Lung (tissue), 12 donors: ENCODE measurements around the gene PRKG1. TPM values are rescaled to one million over a fixed set of nuclear protein-coding genes. Genes with fewer than 3 reads are reported as not detected.
A peak's percentile ranks its signal among the peaks of the same experiment; 100 is the strongest.

Experiments
- ATAC-seq: fragments of 200-7000 bp; cut with Tn5 transposase; one replicate; pipeline ENCODE4 v1.9.1; 2020; ENCODE audit warnings: moderate number of reproducible peaks; ENCODE audit not compliant: insufficient read depth, low FRiP score
- DNase-seq, 3 donors: peaks; one replicate each; pipeline ENCODE4 v3.0.0-alpha.2; 2013 to 2017
- H3K27ac ChIP-seq, 2 donors: one replicate each; pipeline ENCODE4 v1.5.1; 2013; ENCODE audit warnings: mild to moderate bottlenecking in 2 of 2, moderate library complexity in 2 of 2, control low read depth in 1 of 2, inconsistent platforms in 1 of 2, low read depth in 1 of 2, low read length in 1 of 2
- H3K27me3 ChIP-seq, 3 donors: one replicate each; pipeline ENCODE4 v1.5.1; 2013; ENCODE audit warnings: low read length in 2 of 3; ENCODE audit not compliant: control insufficient read depth in 3 of 3, insufficient read depth in 3 of 3
- H3K36me3 ChIP-seq, 4 donors: one replicate each; pipeline ENCODE4 v1.5.1; 2013; ENCODE audit warnings: low read length in 4 of 4, mild to moderate bottlenecking in 1 of 4, moderate library complexity in 1 of 4; ENCODE audit not compliant: control insufficient read depth in 4 of 4, insufficient read depth in 4 of 4
- H3K4me1 ChIP-seq, 5 donors: one replicate each; pipeline ENCODE4 v1.5.1; 2013; ENCODE audit warnings: low read length in 5 of 5, mild to moderate bottlenecking in 2 of 5, moderate library complexity in 1 of 5; ENCODE audit not compliant: control insufficient read depth in 5 of 5, insufficient read depth in 5 of 5
- H3K4me3 ChIP-seq: one replicate; pipeline ENCODE4 v1.5.1; 2013; ENCODE audit warnings: mild to moderate bottlenecking, control low read depth, moderate library complexity
- H3K9ac ChIP-seq, 2 donors: one replicate each; pipeline ENCODE4 v1.5.1; 2013; ENCODE audit warnings: low read length in 2 of 2, control low read depth in 1 of 2; ENCODE audit not compliant: insufficient read depth in 1 of 2
- H3K9me3 ChIP-seq, 4 donors: one replicate each; pipeline ENCODE4 v1.5.1; 2013; ENCODE audit warnings: low read length in 3 of 4, mild to moderate bottlenecking in 1 of 4, moderate library complexity in 1 of 4; ENCODE audit not compliant: control insufficient read depth in 4 of 4, insufficient read depth in 3 of 4
- WGBS, 2 donors: extraction: QIAGEN DNeasy Blood & Tissue Kit; methylation state at CpG; one replicate each; pipeline ENCODE4 v1.1.7; 2013; 5-methylcytosine and 5-hydroxymethylcytosine counted together
- polyA plus RNA-seq, 2 donors: library from polyadenylated mRNA; stranded (reverse); fragments of 200-250 nt; gene quantifications; one replicate each; pipeline ENCODE4 v1.2.1, GENCODE V29; 2013
- total RNA-seq, 2 donors: library from RNA; depleted of rRNA in 1 of 2; stranded (reverse); fragments of >200 nt in 1 of 2; gene quantifications; one replicate each; pipeline ENCODE4 v1.2.1, GENCODE V29; 2014 to 2021
- TF ChIP-seq, protein P1 (sequence below): IDR thresholded peaks from 2 replicates; pipeline ENCODE4 v1.5.1; 2012; ENCODE audit warnings: mild to moderate bottlenecking; ENCODE audit errors: control extremely low read depth, extremely low read depth
- donor health status: control.
- donor health status: control.
- donor health status: Bipolar disorder and iron deficiency.
- donor health status: healthy.
- donor health status: DM: yes; HTN: yes; CAD: no.

The PRKG1 gene
- total and polyA plus RNA-seq, 4 donors: 2.1 to 50.8 (median 15.1) TPM

- Histone ChIP-seq H3K27ac (no peak overlapping the region), H3K36me3 (no peaks in the 10 kb centered on the region), H3K27me3 (no peaks in the 10 kb centered on the region), H3K4me3 (no peak overlapping the region), H3K9me3 (no peaks in the 10 kb centered on the region), H3K9ac (no peak overlapping the region), H3K4me1 (peaks cover 0 to 8% (median 0%) of the 10 kb centered on the region in 5 donors)
- WGBS, 2 donors: 92 to 94% methylated on average over 2 of the region's 2 CpGs
- TF ChIP-seq, protein P1, sequence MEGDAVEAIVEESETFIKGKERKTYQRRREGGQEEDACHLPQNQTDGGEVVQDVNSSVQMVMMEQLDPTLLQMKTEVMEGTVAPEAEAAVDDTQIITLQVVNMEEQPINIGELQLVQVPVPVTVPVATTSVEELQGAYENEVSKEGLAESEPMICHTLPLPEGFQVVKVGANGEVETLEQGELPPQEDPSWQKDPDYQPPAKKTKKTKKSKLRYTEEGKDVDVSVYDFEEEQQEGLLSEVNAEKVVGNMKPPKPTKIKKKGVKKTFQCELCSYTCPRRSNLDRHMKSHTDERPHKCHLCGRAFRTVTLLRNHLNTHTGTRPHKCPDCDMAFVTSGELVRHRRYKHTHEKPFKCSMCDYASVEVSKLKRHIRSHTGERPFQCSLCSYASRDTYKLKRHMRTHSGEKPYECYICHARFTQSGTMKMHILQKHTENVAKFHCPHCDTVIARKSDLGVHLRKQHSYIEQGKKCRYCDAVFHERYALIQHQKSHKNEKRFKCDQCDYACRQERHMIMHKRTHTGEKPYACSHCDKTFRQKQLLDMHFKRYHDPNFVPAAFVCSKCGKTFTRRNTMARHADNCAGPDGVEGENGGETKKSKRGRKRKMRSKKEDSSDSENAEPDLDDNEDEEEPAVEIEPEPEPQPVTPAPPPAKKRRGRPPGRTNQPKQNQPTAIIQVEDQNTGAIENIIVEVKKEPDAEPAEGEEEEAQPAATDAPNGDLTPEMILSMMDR: no peak
- no peak for ATAC-seq
- DNase-seq: no peak
Measured at GRCh38 chr10:51030480-51030879, 43.8 kb upstream of the PRKG1 start.

- ATAC-seq (no peak), DNase-seq (no peak)
- H3K27ac ChIP-seq: no peak overlapping the region
Measured at GRCh38 chr10:51031950-51032349, 42.3 kb upstream of the PRKG1 start.

GRCh38 chr10:51034769-51035168, 39.5 kb upstream of the PRKG1 start:
- WGBS, 2 donors: 92 to 95% methylated on average over 4 of the region's 4 CpGs
- H3K4me1 ChIP-seq: peaks cover 0 to 4% (median 0%) of the 10 kb centered on the region in 5 donors
- TF ChIP-seq, protein P1: no peak
- H3K36me3 ChIP-seq: no peaks in the 10 kb centered on the region
- no peak for DNase-seq
- no peak overlapping the region for H3K27ac ChIP-seq
- H3K4me3 ChIP-seq: no peak overlapping the region
- no peak overlapping the region for H3K9ac ChIP-seq
- H3K9me3 ChIP-seq: no peaks in the 10 kb centered on the region
- no peaks in the 10 kb centered on the region for H3K27me3 ChIP-seq
- no peak for ATAC-seq

More at GRCh38 chr10:51031950-51032349, 42.3 kb upstream of the PRKG1 start:
- no peaks in the 10 kb centered on the region for H3K36me3 ChIP-seq
- no peak overlapping the region for H3K9ac ChIP-seq
- H3K9me3 ChIP-seq: no peaks in the 10 kb centered on the region
- TF ChIP-seq, protein P1: no peak
- H3K4me1 ChIP-seq: peaks cover 0 to 8% (median 0%) of the 10 kb centered on the region in 5 donors
- H3K4me3 ChIP-seq: no peak overlapping the region
- H3K27me3 ChIP-seq: no peaks in the 10 kb centered on the region

DNA sequence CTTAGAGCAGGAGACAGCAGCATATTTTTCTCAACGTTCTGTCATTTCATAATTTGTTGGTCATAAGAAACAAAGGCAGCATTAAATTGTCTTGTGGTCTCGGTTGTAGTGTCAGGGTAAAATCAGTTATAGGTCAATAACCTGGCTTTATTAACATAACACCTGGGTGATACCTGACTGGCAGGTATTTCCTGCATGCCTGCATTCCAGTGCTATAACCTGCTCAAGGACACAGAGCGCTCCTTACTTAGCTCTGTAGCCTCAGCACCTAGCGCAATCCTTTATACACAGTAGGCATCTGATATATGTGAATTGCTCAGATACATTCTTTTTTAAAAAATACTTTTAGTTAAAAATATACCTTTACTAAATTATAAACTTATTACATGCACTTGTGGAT, 38.9 kb upstream of the PRKG1 start:
- 94 to 96% methylated on average over 4 of the region's 4 CpGs for WGBS, 2 donors
- no peaks in the 10 kb centered on the region for H3K9me3 ChIP-seq
- no peaks in the 10 kb centered on the region for H3K36me3 ChIP-seq
- no peak overlapping the region for H3K4me3 ChIP-seq
- no peak overlapping the region for H3K9ac ChIP-seq
- TF ChIP-seq, protein P1: no peak
- no peaks in the 10 kb centered on the region for H3K27me3 ChIP-seq
- DNase-seq: peak in 1 of 3 donors; percentile 44
- H3K4me1 ChIP-seq: peaks cover 0 to 4% (median 0%) of the 10 kb centered on the region in 5 donors
- ATAC-seq: no peak
- no peak overlapping the region for H3K27ac ChIP-seq
